Measurements from ENCODE around the gene TBCA.

Gene TBCA

GRCh38 chr5:77651343-77651742 lies 124.8 kb downstream of the TBCA start:
- Histone ChIP-seq H3K36me3 (ENCODE audit: insufficient read depth, low read length) (no peaks in the 10 kb centered on the region), H3K79me2 (ENCODE audit: insufficient read depth, low read length) (no peaks in the 10 kb centered on the region), H3K4me2 (ENCODE audit: low read depth, low read length, poor library complexity, severe bottlenecking) (no peak overlapping the region), H2AFZ (ENCODE audit: low read length) (no peak overlapping the region), H3K4me1 (ENCODE audit: insufficient read depth, low read length, poor library complexity, severe bottlenecking) (no peaks in the 10 kb centered on the region), H3K9me3 (ENCODE audit: insufficient read depth, low read depth, low read length) (no peaks in the 10 kb centered on the region), H3K27me3 (ENCODE audit: insufficient read depth, low read length, poor library complexity, severe bottlenecking) (no peaks in the 10 kb centered on the region), H3K4me3 (ENCODE audit: low read length, poor library complexity, severe bottlenecking) (no peak overlapping the region), H4K20me1 (ENCODE audit: insufficient read depth, low read length, poor library complexity, severe bottlenecking) (no peaks in the 10 kb centered on the region), H3F3A (ENCODE audit: low read depth) (no peaks in the 10 kb centered on the region), H3K9me2 (replicated peaks; ENCODE audit: low read depth, low read length) (no peaks in the 10 kb centered on the region), H3K9ac (ENCODE audit: low read depth, low read length, poor library complexity, severe bottlenecking) (no peak overlapping the region)
- TF ChIP-seq EZH2phosphoT487 (IDR thresholded peaks at IDR 0.05; ENCODE audit: borderline replicate concordance) (no peak), CTCF (conservative IDR thresholded peaks at IDR 0.05; ENCODE audit: low read length) (no peak)

DNA sequence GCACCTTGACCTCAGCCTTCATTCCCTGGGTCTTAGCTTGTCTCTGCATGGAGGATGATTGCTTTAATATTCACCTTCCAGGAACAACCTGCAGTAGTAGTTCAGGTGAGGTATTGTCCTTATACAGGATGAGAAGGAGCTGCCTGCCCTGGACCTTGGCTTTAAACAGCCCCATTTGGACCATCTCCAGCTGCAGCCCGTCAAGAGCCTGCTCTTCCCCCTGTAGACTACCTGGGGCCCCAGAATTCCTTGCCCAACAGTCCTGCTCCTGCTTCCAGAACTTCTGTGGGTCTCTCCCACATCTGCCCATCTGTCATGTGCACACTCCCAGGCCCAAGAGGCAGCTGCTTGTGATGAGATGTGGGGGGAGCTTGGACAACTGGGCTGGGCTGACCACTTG lies 125.5 kb downstream of the TBCA start:
- Histone ChIP-seq H3K27me3 (ENCODE audit: insufficient read depth, low read length, poor library complexity, severe bottlenecking) (no peaks in the 10 kb centered on the region), H3F3A (ENCODE audit: low read depth) (no peaks in the 10 kb centered on the region), H3K4me2 (ENCODE audit: low read depth, low read length, poor library complexity, severe bottlenecking) (no peak overlapping the region), H4K20me1 (ENCODE audit: insufficient read depth, low read length, poor library complexity, severe bottlenecking) (no peaks in the 10 kb centered on the region), H3K4me3 (ENCODE audit: low read length, poor library complexity, severe bottlenecking) (no peak overlapping the region), H3K4me1 (ENCODE audit: insufficient read depth, low read length, poor library complexity, severe bottlenecking) (no peaks in the 10 kb centered on the region), H3K79me2 (ENCODE audit: insufficient read depth, low read length) (no peaks in the 10 kb centered on the region), H3K36me3 (ENCODE audit: insufficient read depth, low read length) (no peaks in the 10 kb centered on the region), H3K9me2 (replicated peaks; ENCODE audit: low read depth, low read length) (no peaks in the 10 kb centered on the region), H2AFZ (ENCODE audit: low read length) (no peak overlapping the region), H3K9me3 (ENCODE audit: insufficient read depth, low read depth, low read length) (no peaks in the 10 kb centered on the region), H3K9ac (ENCODE audit: low read depth, low read length, poor library complexity, severe bottlenecking) (no peak overlapping the region)
- TF ChIP-seq CTCF (conservative IDR thresholded peaks at IDR 0.05; ENCODE audit: low read length) (no peak), EZH2phosphoT487 (IDR thresholded peaks at IDR 0.05; ENCODE audit: borderline replicate concordance) (no peak)

GRCh38 chr5:77649776-77650175 lies 126.4 kb downstream of the TBCA start:
- no peak overlapping the region for H3K4me3 ChIP-seq (ENCODE audit: low read length, poor library complexity, severe bottlenecking)
- H3K9me3 ChIP-seq (ENCODE audit: insufficient read depth, low read depth, low read length) = no peaks in the 10 kb centered on the region
- H3K27me3 ChIP-seq (ENCODE audit: insufficient read depth, low read length, poor library complexity, severe bottlenecking) = no peaks in the 10 kb centered on the region
- no peaks in the 10 kb centered on the region for H4K20me1 ChIP-seq (ENCODE audit: insufficient read depth, low read length, poor library complexity, severe bottlenecking)
- no peak overlapping the region for H3K9ac ChIP-seq (ENCODE audit: low read depth, low read length, poor library complexity, severe bottlenecking)
- no peaks in the 10 kb centered on the region for H3K4me1 ChIP-seq (ENCODE audit: insufficient read depth, low read length, poor library complexity, severe bottlenecking)
- no peaks in the 10 kb centered on the region for H3F3A ChIP-seq (ENCODE audit: low read depth)
- H3K36me3 ChIP-seq (ENCODE audit: insufficient read depth, low read length) = no peaks in the 10 kb centered on the region
- TF ChIP-seq EZH2phosphoT487 (IDR thresholded peaks at IDR 0.05; ENCODE audit: borderline replicate concordance) (no peak), CTCF (conservative IDR thresholded peaks at IDR 0.05; ENCODE audit: low read length) (no peak)
- H3K4me2 ChIP-seq (ENCODE audit: low read depth, low read length, poor library complexity, severe bottlenecking) = no peak overlapping the region
- H3K9me2 ChIP-seq (replicated peaks; ENCODE audit: low read depth, low read length) = no peaks in the 10 kb centered on the region
- no peaks in the 10 kb centered on the region for H3K79me2 ChIP-seq (ENCODE audit: insufficient read depth, low read length)
- H2AFZ ChIP-seq (ENCODE audit: low read length) = no peak overlapping the region
